NCI-H446 (cell line): ENCODE data around the gene NDRG2.

Experiments
- DNase-seq, 2 experiments: peaks; one replicate each; lab custom pipeline; 2025; lab: John Stamatoyannopoulos, UW

Gene NDRG2

DNA sequence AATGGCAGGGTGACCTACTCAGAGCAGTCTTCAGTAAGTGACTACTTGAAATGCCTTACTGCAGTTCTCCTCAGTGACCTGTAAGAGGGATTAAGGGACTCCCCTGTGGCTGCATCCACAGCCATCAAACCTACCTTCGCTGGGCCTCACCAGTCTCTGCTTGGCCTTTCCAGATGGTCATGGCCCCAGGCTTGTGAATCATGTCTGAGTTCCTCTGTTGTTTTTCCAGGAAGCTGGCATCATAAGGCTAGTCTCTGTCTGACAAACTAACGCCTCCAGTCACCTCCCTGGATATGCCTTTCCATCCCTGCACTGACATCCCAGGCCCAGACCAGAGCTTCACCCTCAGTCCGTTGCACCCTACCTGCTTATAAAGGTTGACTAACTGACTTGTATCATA lies 55.5 kb downstream of the NDRG2 start:
- DNase-seq, result no peak
